OCI-LY3 (cell line): ENCODE measurements around the gene LHFPL6.

Experiments used
- H2AFZ ChIP-seq: fragments of 200-600, 300-600 bp; shearing (Covaris generic); 2 replicates; pipeline ENCODE4 v1.6.0; 2014; ENCODE audit warnings: antibody characterized with exemption, low read depth, low read length
- H3K27ac ChIP-seq: fragments of 200-600, 300-600 bp; sonication (generic); 2 replicates; pipeline ENCODE4 v1.5.1; 2014; ENCODE audit warnings: mild to moderate bottlenecking, low read length, moderate library complexity, mixed read lengths
- H3K27me3 ChIP-seq: fragments of 200-600, 300-600 bp; sonication (generic); 2 replicates; pipeline ENCODE4 v1.6.1; 2014; ENCODE audit warnings: low read depth, low read length, mixed read lengths
- H3K36me3 ChIP-seq: fragments of 200-600, 300-600 bp; sonication (generic); replicated peaks from 2 replicates; pipeline ENCODE3; 2014; ENCODE audit warnings: low read depth, low read length, mixed read lengths
- H3K4me1 ChIP-seq: fragments of 300-600, 200-600 bp; sonication (generic); 2 replicates; pipeline ENCODE4 v1.6.1; 2014; ENCODE audit warnings: low read length, mixed read lengths
- H3K4me2 ChIP-seq: fragments of 200-600, 300-600 bp; sonication (generic); 2 replicates; pipeline ENCODE4 v1.6.1; 2014; ENCODE audit warnings: low read length, mixed read lengths
- H3K4me3 ChIP-seq: fragments of 300-600, 200-600 bp; sonication (generic); 2 replicates; pipeline ENCODE4 v1.5.1; 2014; ENCODE audit warnings: antibody characterized with exemption, mild to moderate bottlenecking, low read length, moderate library complexity
- H3K79me2 ChIP-seq: fragments of 300-600, 200-600 bp; shearing (Covaris generic); 2 replicates; pipeline ENCODE4 v1.6.1; 2014; ENCODE audit warnings: mild to moderate bottlenecking, low read length, mixed read lengths
- H3K9ac ChIP-seq: fragments of 300-600, 200-600 bp; shearing (Covaris generic); 2 replicates; pipeline ENCODE4 v1.6.0; 2014; ENCODE audit warnings: mild to moderate bottlenecking, low read length, moderate library complexity
- H3K9me3 ChIP-seq: fragments of 200-600, 300-600 bp; shearing (Covaris generic); 2 replicates; pipeline ENCODE4 v1.6.1; 2014; ENCODE audit warnings: low read length, mixed read lengths; ENCODE audit not compliant: insufficient read depth
- H4K20me1 ChIP-seq: fragments of 200-600, 300-600 bp; sonication (generic); 2 replicates; pipeline ENCODE4 v1.6.1; 2016; ENCODE audit warnings: low read length, mixed read lengths; ENCODE audit not compliant: insufficient read depth
- EZH2phosphoT487 ChIP-seq: fragments of 200-600 bp; shearing (Covaris generic); IDR thresholded peaks from 2 replicates; pipeline ENCODE4 v1.6.1; 2018; ENCODE audit warnings: antibody characterized with exemption, mixed run types, low read depth
- TF ChIP-seq, protein P1 (sequence below): fragments of 200-600, 300-600 bp; sonication (generic); IDR thresholded peaks from 2 replicates; pipeline ENCODE4 v1.5.1; 2014; ENCODE audit warnings: antibody characterized with exemption, low read length, low read depth

LHFPL6 gene

DNA sequence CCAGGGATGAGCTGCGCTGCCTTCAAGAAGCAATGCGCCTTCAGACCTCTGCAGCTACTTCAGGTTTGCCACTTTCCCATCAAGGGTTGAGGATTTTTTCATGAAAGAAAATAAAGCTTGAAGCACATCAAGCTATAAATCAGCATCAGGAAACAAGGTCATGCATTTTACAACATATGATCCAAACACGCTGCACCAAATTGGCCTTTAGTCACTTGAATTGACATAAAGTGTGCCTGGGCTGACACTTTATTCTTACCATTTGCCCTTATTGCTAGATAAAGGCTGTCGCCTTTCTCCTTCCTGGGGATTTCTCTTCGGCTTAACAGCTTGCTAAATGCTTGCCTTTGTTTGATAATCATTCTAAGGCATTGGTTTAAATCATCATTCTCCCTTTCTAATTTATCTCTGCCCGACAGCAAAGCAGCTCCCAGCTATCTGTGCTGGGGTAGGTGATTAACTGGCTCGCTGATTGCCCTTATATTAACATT is 87.7 kb downstream of the LHFPL6 start:
- peaks cover 5% of the 10 kb centered on the region; the same call in 1 of the 2 replicates for H4K20me1 ChIP-seq
- H3K9ac ChIP-seq, result no peak overlapping the region
- no peak overlapping the region for H3K4me2 ChIP-seq
- TF ChIP-seq EZH2phosphoT487, result no peak
- TF ChIP-seq, protein P1, sequence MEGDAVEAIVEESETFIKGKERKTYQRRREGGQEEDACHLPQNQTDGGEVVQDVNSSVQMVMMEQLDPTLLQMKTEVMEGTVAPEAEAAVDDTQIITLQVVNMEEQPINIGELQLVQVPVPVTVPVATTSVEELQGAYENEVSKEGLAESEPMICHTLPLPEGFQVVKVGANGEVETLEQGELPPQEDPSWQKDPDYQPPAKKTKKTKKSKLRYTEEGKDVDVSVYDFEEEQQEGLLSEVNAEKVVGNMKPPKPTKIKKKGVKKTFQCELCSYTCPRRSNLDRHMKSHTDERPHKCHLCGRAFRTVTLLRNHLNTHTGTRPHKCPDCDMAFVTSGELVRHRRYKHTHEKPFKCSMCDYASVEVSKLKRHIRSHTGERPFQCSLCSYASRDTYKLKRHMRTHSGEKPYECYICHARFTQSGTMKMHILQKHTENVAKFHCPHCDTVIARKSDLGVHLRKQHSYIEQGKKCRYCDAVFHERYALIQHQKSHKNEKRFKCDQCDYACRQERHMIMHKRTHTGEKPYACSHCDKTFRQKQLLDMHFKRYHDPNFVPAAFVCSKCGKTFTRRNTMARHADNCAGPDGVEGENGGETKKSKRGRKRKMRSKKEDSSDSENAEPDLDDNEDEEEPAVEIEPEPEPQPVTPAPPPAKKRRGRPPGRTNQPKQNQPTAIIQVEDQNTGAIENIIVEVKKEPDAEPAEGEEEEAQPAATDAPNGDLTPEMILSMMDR, result no peak
- no peak overlapping the region for H3K27ac ChIP-seq
- H3K4me3 ChIP-seq, result no peak overlapping the region
- H3K27me3 ChIP-seq, result no peaks in the 10 kb centered on the region
- H3K36me3 ChIP-seq, result no peaks in the 10 kb centered on the region
- H2AFZ ChIP-seq, result no peak overlapping the region
- peaks cover 4% of the 10 kb centered on the region for H3K79me2 ChIP-seq
- H3K4me1 ChIP-seq, result peaks cover 8% of the 10 kb centered on the region
- H3K9me3 ChIP-seq, result no peaks in the 10 kb centered on the region

DNA sequence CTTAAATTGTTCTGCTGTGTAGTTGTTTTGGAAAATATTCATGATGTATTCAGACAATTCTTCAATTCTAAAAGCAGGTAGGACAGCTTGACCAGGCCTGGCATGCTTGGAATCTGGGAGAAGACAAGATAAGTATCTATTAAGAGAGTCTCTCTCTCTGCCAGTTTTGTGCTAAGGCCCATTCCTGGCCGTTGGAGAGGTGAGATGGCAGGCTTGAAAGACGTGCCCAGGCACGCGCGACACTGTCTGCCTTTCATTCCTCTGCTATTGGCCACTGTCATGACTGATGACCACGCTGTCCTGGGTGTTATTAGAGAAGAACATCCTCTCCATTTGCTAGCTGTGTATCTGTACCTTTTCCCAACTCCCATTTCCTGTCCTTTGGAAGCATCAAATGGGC is 90.3 kb downstream of the LHFPL6 start:
- Histone ChIP-seq H3K4me3 (no peak overlapping the region), H3K4me2 (no peak overlapping the region), H4K20me1 (no peaks in the 10 kb centered on the region; the same call in 1 of the 2 replicates), H3K36me3 (peaks cover 4% of the 10 kb centered on the region), H3K27me3 (no peaks in the 10 kb centered on the region), H3K9me3 (no peaks in the 10 kb centered on the region), H3K27ac (no peak overlapping the region), H3K9ac (no peak overlapping the region), H3K79me2 (peaks cover 4% of the 10 kb centered on the region), H2AFZ (no peak overlapping the region), H3K4me1 (peaks cover 16% of the 10 kb centered on the region)
- TF ChIP-seq EZH2phosphoT487, result no peak
- TF ChIP-seq, protein P1, result no peak

DNA sequence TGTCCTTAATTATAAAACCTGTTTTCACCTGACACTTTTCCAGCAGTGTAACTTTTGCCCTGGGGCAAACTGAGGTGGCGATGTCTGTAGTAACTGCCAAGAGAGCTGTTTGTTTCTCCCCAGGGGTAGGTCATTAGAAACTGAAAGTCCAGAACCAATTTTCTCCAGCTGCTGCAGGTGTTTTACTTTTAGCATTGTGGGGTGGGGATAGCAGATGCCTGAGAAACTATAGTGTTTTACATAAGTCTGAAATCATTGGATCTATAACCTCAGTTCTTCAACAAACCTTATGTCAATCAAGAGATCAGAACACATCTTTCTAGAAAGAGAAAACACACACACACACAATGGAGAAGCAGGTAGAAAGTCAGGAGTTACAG is 92.7 kb downstream of the LHFPL6 start:
- Histone ChIP-seq H3K4me2 (peak overlapping the region; percentile 74), H3K9me3 (no peaks in the 10 kb centered on the region), H3K4me1 (peaks cover 16% of the 10 kb centered on the region), H4K20me1 (no peaks in the 10 kb centered on the region), H3K4me3 (peak overlapping the region; percentile 26), H3K79me2 (peaks cover 3% of the 10 kb centered on the region; the same call in 1 of the 2 replicates), H3K36me3 (peaks cover 4% of the 10 kb centered on the region), H3K9ac (peak overlapping the region; percentile 2), H3K27ac (no peak overlapping the region), H3K27me3 (no peaks in the 10 kb centered on the region), H2AFZ (0 out of 2 replicates have a peak overlapping the region, but pooled peaks have one; percentile 32)
- TF ChIP-seq, protein P1, result no peak
- no peak for TF ChIP-seq EZH2phosphoT487

DNA sequence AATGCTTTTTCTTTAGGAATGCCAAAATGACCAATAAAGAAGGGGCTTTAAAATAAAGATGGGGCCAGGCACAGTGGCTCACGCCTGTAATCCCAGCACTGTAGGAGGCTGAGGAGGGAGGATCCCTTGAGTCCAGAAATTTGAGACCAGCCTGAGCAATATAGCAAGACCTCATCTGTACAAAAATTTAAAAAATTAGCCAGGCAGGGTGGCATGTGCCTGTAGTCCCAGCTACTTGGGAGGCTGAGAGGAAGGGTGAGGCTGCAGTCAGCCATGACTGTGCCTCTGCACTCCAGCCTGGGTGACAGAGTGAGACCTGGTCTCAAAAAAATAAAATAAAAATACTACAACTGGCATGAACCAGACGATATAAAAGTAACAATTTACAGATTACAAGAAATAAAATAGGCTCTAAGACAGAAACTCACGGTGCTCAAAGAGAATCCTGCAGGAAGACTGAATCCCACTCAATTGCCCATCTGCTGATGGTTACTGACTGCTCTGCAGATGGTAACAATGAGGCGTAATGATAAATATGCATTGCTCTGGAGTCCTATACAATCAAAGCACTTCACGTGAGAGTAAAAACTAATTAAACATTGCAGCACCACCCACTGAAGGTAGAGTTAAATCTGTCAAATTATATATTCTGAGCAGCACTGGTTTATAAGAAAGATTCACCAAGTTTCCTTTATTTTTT is 93.2 kb downstream of the LHFPL6 start:
- Histone ChIP-seq H3K4me3 (peak overlapping the region; percentile 26), H3K4me2 (peak overlapping the region; percentile 74), H3K9me3 (no peaks in the 10 kb centered on the region), H3K27ac (no peak overlapping the region), H3K9ac (peak overlapping the region; percentile 2; the same call in 1 of the 2 replicates), H2AFZ (0 out of 2 replicates have a peak overlapping the region, but pooled peaks have one; percentile 32), H3K27me3 (no peaks in the 10 kb centered on the region), H3K79me2 (no peaks in the 10 kb centered on the region; the same call in 1 of the 2 replicates), H4K20me1 (peaks cover 3% of the 10 kb centered on the region; the same call in 1 of the 2 replicates), H3K4me1 (peaks cover 16% of the 10 kb centered on the region), H3K36me3 (peaks cover 4% of the 10 kb centered on the region)
- TF ChIP-seq, protein P1, result no peak
- TF ChIP-seq EZH2phosphoT487, result no peak
